Stimulated activated CD8-positive, alpha-beta memory T cell treated with anti-CD3 and anti-CD28 coated beads, Interleukin-2, amount 100 ng/mL, for 1 hour (primary cell): ENCODE results near the gene B4GALT6.

Source experiments
- DNase-seq, 2 donors: peaks; one replicate each; pipeline ENCODE4 v3.0.0-alpha.2; 2020; ENCODE audit warnings: low read depth in 2 of 2

Gene B4GALT6

DNA sequence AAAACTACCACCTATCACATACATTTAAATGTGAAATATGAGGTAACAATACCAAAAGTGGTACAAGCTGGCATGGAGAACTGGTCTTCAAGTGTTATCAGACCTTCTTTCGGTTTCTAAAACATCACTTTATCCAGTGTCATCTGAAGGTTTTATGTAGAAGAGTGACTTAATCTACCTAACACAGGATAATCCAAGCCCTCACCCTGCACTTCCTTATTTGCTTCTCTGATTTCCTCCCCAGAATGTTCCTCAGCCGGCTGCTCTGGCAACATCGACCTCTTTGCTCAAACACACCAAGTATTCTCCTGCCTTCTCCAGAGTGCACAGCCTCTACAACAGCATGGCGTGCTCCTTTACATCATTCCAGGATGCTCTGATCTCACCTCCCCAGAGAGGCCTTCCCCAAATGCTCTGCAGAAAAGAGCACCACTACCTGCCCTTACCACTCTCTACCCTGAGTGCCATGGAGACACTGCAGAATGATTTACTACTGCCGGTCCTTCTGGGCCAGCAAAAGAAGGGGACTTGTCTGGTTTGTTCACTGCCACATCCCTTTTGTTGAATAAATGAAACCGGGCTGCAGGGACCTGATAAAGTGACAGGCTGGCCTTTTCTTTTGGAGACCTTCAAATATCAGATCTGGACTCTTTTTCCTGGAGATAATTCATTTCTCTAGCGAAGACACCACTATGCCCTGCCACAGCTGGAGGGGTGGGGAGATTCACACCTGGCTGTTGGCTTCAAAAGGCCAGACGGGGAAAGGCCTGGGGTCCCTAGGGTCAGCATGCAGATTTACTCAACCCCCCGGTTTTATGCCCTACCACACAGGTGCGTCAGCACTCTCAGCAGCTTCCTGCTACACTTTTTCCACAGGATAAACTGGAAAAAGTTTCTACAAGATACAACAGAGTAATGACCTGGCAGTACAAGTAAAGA is 50.7 kb downstream of the B4GALT6 start:
- DNase-seq = no peak

- no peak for DNase-seq
These were observed 52.0 kb downstream of the B4GALT6 start for GRCh38 chr18:31632356-31632755.

DNA sequence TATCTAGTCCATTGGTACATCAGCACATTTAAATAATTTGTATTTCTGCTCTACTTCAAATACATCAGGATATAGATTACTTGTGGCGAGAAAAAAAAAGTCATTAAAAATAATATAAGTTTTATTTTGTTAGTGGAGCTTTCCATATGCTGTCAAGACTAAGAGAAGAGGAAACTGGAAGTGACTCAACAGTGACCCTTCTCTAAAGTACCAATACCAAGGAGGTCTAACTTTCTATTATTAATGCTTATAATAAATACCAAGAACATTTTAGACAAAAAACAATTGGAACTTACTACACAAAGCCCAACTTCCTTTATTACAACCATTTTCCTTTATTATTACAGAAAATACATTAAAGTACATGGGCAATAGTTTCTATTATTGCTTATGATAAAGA is 52.9 kb downstream of the B4GALT6 start:
- DNase-seq = no peak

DNA sequence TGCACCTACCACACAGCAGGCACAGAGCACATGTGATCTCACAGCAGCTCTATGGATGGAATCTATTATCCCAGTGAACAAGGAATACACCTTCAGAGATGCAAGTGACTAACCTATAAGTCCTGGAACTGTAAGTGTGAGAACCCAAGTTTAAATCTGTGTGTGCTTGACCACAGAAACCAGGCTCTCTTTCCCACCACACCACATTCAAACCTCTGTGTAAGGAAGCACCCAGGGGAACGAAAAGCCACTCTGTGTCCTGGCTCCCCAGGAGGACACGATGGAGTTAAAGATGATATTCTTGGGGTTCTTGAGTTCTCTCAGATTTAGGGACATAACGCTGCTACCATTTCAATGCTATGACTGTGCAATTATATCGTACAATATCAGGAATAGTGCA is 53.8 kb downstream of the B4GALT6 start:
- DNase-seq = no peak

DNA sequence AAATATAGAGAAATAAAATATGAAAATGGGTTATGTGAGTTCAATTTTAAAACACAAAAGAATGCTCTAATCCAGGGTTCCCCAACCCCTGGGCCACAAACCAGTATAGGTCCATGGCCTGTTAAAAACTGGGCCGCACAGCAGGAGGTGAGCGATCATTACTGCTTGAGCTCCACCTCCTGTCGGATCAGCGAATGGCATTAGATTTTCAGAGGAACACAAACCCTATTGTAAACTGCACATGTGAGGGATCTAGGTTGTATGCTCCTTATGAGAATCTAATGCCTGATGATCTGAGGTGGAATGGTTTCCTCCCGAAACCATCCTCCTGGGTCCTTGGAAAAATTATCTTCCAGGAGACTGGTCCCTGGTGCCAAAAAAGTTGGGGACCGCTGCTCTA is 58.0 kb downstream of the B4GALT6 start:
- no peak for DNase-seq

GRCh38 chr18:31624892-31625640 is 59.3 kb downstream of the B4GALT6 start:
- no peak for DNase-seq

- no peak for DNase-seq
These were observed 65.1 kb downstream of the B4GALT6 start for GRCh38 chr18:31619291-31619690.

- DNase-seq = no peak
These were observed 65.6 kb downstream of the B4GALT6 start for GRCh38 chr18:31618801-31619200.

- no peak for DNase-seq
These were observed 67.2 kb downstream of the B4GALT6 start for GRCh38 chr18:31617031-31617717.

DNA sequence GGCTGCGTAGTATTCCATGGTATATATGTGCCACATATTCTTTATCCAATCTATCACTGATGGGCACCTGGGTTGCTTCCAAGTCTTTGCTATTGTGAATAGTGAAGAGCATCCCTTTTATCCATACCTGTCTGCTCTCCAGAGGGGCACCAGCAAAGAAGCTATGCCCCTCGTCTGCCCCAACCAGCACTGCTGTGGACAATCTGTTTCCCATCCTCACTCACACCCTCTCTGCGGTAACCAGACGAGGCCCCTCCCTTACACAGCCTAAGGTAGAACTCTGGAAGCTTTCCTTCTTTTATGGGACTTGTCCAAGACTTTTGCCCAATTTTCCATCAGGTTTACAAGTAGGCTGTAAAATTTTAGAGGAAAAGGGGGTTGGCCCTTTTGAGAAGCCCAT is 67.8 kb downstream of the B4GALT6 start:
- DNase-seq = no peak

- no peak for DNase-seq
These were observed 70.3 kb downstream of the B4GALT6 start for GRCh38 chr18:31614044-31614443.

- no peak for DNase-seq
These were observed 72.3 kb downstream of the B4GALT6 start for GRCh38 chr18:31612124-31612523.

DNA sequence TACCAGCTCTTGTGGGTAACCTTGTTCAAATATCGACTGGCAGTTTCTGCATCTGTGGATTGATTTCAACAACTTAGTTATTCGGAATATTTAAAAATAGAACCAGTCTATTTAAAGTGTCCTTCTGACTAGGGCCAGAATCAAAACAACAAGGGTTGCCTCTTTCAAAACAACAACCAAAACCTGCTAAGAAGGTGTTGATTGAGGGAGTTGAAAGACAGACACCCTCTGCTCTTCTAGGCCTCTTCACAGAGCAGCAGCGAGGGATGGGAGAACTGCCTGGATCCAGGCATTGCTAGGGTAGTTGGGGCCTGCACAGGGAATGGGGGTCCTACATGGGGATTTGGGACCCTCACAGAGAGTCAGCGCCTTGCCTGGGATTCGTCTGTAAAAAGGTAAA is 72.9 kb downstream of the B4GALT6 start:
- DNase-seq = no peak

DNA sequence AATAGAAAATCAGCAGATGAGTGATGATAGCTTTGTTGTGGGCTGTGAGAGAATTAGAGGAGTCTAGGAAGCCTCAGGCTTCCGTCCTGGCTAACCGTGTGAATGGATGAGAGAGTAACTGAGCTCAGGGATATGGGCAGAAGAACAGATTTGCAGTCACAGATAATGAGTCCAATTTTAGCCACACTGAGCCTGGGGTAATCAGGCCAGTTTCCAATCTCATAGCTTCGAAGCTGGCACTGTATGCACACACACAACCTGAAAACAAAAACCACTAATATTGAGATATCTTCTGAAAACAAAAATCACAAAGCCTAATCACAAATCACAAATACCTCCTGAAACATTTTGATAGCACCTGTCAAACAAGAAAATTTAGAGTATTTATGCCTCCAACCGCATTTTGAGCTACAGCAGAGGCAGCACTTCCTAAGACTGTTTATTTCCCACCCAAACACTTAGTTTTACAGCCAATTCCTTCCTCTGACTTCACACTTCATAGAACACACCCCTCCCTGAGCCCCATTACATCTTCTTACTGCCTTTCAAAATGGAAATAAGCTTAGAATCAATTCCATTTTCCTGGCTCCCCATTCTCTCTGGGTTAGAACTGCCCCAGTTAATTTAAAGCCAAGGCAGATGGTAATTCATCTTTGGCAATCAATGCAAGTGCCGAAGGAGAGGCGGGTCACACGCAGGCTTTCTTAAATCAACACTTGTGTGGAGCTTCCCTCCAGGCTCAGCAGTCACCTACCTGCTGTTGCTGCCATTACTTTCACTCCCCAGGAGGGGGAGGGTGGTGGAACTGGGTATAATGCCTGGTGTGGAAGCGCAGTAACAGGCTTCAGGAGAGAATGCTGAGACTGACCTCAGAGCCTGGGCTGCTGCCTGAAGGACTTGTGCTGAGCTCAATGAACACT is 73.8 kb downstream of the B4GALT6 start:
- DNase-seq = no peak

- DNase-seq = no peak
These were observed 74.5 kb downstream of the B4GALT6 start for GRCh38 chr18:31609886-31610285.

DNA sequence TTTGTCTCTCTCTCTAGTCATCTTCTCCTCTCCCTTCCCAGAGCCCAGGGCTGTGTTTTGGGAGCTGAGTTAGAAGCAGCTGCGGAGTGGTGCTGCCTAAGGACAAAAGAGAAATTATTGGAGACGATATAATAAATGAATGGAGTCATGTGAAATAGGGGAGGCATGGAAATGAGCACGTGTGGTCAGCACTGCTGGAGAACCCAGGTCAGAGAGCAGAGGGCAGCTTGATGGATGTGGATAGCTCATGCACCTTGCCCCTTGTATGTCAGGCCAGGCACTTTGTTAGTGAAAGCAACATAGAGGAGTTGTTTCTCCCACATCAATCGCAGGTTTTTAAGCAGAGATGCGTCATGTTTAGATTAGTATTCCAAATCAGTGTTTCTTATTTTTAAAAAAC is 77.0 kb downstream of the B4GALT6 start:
- no peak for DNase-seq

- no peak for DNase-seq
These were observed 78.1 kb downstream of the B4GALT6 start for GRCh38 chr18:31606265-31606664.

DNA sequence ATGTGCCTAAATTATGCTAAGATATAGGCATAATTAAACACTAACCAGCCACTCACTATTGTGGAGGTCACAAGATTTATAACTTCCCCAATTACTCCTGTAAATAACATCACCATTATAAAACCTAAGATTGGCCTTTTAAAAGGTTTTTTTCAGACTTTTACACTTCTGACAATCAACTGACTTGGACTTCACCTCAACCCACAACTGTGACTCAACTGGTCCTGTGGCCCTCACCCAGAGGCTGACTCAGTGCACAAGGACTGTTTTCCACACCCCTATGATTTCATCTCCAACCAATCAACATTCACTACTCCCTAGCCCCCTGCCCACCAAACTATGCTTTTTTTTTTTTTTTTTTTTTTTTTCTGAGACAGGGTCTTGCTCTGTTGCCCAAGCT is 81.1 kb downstream of the B4GALT6 start:
- DNase-seq = no peak

DNA sequence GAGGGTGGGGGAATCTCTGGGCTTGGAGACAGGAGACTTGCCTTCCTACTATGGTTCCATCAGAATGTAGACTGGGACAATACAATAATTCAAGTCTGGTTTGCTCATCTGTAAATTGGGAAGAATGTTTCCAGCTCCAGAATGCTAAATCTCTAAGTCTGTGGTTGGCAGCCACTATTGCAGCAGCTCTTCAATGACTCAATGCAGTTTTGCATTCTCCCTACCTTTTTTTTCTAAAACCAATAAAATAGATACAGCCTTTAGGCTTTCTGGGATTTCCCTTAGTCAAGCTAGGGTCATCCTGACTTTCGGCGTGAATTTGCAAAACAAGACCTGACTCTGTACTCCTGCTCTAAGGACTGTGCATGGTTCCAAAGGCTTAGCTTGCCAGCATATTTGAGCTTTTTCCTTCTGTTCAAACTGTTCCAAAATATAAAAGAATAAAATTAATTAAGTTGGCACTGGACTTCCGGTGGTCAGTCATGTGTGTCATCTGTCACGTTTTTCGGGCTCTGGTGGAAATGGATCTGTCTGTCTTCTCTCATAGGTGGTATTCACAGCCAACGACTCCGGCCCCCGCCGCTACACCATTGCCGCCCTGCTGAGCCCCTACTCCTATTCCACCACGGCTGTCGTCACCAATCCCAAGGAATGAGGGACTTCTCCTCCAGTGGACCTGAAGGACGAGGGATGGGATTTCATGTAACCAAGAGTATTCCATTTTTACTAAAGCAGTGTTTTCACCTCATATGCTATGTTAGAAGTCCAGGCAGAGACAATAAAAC is 86.2 kb downstream of the B4GALT6 start:
- DNase-seq = no peak

DNA sequence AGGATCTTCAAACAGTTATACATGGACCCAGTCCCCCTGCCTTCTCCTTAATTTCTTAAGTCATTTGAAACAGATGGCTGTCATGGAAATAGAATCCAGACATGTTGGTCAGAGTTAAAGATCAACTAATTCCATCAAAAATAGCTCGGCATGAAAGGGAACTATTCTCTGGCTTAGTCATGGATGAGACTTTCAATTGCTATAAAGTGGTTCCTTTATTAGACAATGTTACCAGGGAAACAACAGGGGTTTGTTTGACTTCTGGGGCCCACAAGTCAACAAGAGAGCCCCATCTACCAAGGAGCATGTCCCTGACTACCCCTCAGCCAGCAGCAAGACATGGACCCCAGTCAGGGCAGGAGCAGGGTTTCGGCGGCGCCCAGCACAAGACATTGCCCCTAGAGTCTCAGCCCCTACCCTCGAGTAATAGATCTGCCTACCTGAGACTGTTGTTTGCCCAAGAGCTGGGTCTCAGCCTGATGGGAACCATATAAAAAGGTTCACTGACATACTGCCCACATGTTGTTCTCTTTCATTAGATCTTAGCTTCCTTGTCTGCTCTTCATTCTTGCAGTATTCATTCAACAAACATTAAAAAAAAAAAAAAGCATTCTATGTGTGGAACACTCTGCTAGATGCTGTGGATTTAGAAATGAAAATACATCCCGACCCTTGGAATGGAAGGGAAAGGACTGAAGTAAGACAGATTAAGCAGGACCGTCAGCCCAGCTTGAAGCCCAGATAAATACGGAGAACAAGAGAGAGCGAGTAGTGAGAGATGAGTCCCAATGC is 88.1 kb downstream of the B4GALT6 start:
- no peak for DNase-seq
